Mesothelial cell of epicardium (in vitro differentiated cells): Measurements from ENCODE around the gene BTC. TPM values are rescaled to one million over a fixed set of nuclear protein-coding genes. Genes with fewer than 3 reads are reported as not detected.
A peak's percentile ranks its signal among the peaks of the same experiment; 100 is the strongest.

Source experiments
- DNase-seq, 2 experiments: peaks; one replicate each; pipeline ENCODE4 v3.0.0; 2021; ENCODE audit warnings: low spot score in 2 of 2; ENCODE audit not compliant: unreplicated experiment in 2 of 2
- H3K27ac Mint-ChIP-seq: 2 replicates; pipeline ENCODE4 v1.8.0; 2021; ENCODE audit warnings: mixed read lengths
- H3K27me3 Mint-ChIP-seq: 2 replicates; pipeline ENCODE4 v1.8.0; 2021; ENCODE audit warnings: low read depth, mixed read lengths
- H3K36me3 Mint-ChIP-seq: 2 replicates; pipeline ENCODE4 v1.8.0; 2021; ENCODE audit warnings: mixed read lengths
- H3K4me1 Mint-ChIP-seq: 2 replicates; pipeline ENCODE4 v1.8.0; 2021; ENCODE audit warnings: mixed read lengths
- H3K4me3 Mint-ChIP-seq: 2 replicates; pipeline ENCODE4 v1.8.0; 2021; ENCODE audit warnings: mild to moderate bottlenecking, moderate library complexity, mixed read lengths
- H3K9me3 Mint-ChIP-seq: 2 replicates; pipeline ENCODE4 v1.8.0; 2021; ENCODE audit warnings: mixed read lengths
- CTCF ChIP-seq: fragments of 200-600 bp; sonication (generic); IDR thresholded peaks from one replicate; pipeline ENCODE4 v1.5.0; 2021; ENCODE audit warnings: antibody characterized with exemption; ENCODE audit not compliant: unreplicated experiment
- total RNA-seq: library from RNA; stranded (reverse); gene quantifications from 3 replicates; pipeline ENCODE4 v1.2.1, GENCODE V29; 2021

BTC gene
- total RNA-seq, 1 donor from 2014 or later = 1.6 TPM

- Mint-ChIP-seq H3K4me1 (peaks cover 12% of the 10 kb centered on the region), H3K36me3 (no peaks in the 10 kb centered on the region), H3K4me3 (no peak overlapping the region), H3K27me3 (peaks cover 65% of the 10 kb centered on the region), H3K27ac (no peak overlapping the region), H3K9me3 (no peaks in the 10 kb centered on the region)
- no peak for TF ChIP-seq CTCF
- no peak for DNase-seq
Measured at GRCh38 chr4:74796631-74797030, 2.3 kb upstream of the BTC start.

GRCh38 chr4:74793757-74794381 is 454 bp downstream of the BTC start:
- no peak for TF ChIP-seq CTCF
- Mint-ChIP-seq H3K4me3 (peak overlapping the region; percentile 82), H3K27me3 (peaks cover 75% of the 10 kb centered on the region), H3K36me3 (no peaks in the 10 kb centered on the region), H3K9me3 (no peaks in the 10 kb centered on the region), H3K4me1 (peaks cover 12% of the 10 kb centered on the region), H3K27ac (peak overlapping the region; percentile 69)
- peak; percentile 33 to 64 for DNase-seq

GRCh38 chr4:74790652-74791051 is 3.7 kb downstream of the BTC start:
- no peak for TF ChIP-seq CTCF
- peaks cover 70% of the 10 kb centered on the region for H3K27me3 Mint-ChIP-seq
- no peak overlapping the region for H3K4me3 Mint-ChIP-seq
- H3K9me3 Mint-ChIP-seq = no peaks in the 10 kb centered on the region
- H3K4me1 Mint-ChIP-seq = peaks cover 12% of the 10 kb centered on the region
- H3K27ac Mint-ChIP-seq = no peak overlapping the region
- no peak for DNase-seq
- no peaks in the 10 kb centered on the region for H3K36me3 Mint-ChIP-seq

GRCh38 chr4:74789518-74789917 is 4.8 kb downstream of the BTC start:
- TF ChIP-seq CTCF = no peak
- Mint-ChIP-seq H3K4me1 (peaks cover 12% of the 10 kb centered on the region), H3K9me3 (no peaks in the 10 kb centered on the region), H3K27ac (no peak overlapping the region), H3K4me3 (no peak overlapping the region), H3K27me3 (peaks cover 59% of the 10 kb centered on the region), H3K36me3 (no peaks in the 10 kb centered on the region)
- DNase-seq = no peak

- Mint-ChIP-seq H3K27ac (no peak overlapping the region), H3K9me3 (peaks cover 5% of the 10 kb centered on the region), H3K4me3 (no peak overlapping the region), H3K4me1 (no peaks in the 10 kb centered on the region), H3K36me3 (no peaks in the 10 kb centered on the region), H3K27me3 (no peaks in the 10 kb centered on the region)
- DNase-seq = no peak
- TF ChIP-seq CTCF = no peak
Measured at GRCh38 chr4:74777531-74777930, 16.8 kb downstream of the BTC start.

- Mint-ChIP-seq H3K27ac (no peak overlapping the region), H3K4me3 (no peak overlapping the region), H3K4me1 (no peaks in the 10 kb centered on the region), H3K27me3 (no peaks in the 10 kb centered on the region), H3K9me3 (no peaks in the 10 kb centered on the region), H3K36me3 (no peaks in the 10 kb centered on the region)
- TF ChIP-seq CTCF = no peak
- DNase-seq = no peak
Measured at GRCh38 chr4:74772783-74773182, 21.5 kb downstream of the BTC start.
